Astrocyte of the cerebellum (primary cell): ENCODE data around the gene CMTM3.

Experiments
- DNase-seq: peaks from one replicate; pipeline ENCODE4 v3.0.0-alpha.2; 2011; ENCODE audit warnings: low read depth
- H3K4me3 ChIP-seq: 2 replicates; pipeline ENCODE4 v1.5.1; 2011; ENCODE audit warnings: mild to moderate bottlenecking, low read depth, low read length, moderate library complexity
- in situ Hi-C: cut with HindIII; loops from 2 replicates; pipeline ENCODE4 v1.10.0; 2017; ENCODE audit warnings: low sequenced_read_pairs
- TF ChIP-seq, protein P1 (sequence below): IDR thresholded peaks from 2 replicates; pipeline ENCODE4 v1.5.1; 2012; ENCODE audit warnings: low read length, low read depth, moderate library complexity, mild to moderate bottlenecking; ENCODE audit errors: missing control alignments

CMTM3 gene

DNA sequence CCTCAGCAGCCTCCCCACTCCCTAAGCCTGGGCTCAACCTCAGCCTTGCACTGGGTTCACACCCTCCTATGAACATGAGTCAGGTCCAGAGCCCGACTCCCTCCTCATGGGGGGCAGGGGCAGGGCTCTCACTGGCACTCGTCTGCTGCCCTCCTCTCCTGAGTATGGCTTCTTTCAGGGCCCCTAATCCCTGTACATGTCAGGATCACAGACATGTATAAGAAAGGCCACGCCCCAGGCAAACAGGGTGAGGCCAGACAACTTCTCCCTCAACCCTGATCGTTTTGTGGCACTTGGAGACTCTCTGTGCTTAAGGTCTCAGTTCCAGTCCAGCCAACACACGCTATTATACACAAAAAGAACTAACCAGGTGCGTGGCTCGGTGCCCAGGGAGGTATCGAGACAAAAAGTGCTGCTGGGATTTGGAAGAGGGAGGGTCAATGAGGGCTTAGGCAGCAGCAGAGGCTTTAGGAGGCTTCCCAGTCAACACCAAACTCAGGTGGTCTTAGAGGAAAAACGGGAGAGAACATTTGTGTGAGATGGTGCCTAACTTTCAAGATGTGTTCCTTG, 45.2 kb downstream of the CMTM3 start:
- TF ChIP-seq, protein P1, sequence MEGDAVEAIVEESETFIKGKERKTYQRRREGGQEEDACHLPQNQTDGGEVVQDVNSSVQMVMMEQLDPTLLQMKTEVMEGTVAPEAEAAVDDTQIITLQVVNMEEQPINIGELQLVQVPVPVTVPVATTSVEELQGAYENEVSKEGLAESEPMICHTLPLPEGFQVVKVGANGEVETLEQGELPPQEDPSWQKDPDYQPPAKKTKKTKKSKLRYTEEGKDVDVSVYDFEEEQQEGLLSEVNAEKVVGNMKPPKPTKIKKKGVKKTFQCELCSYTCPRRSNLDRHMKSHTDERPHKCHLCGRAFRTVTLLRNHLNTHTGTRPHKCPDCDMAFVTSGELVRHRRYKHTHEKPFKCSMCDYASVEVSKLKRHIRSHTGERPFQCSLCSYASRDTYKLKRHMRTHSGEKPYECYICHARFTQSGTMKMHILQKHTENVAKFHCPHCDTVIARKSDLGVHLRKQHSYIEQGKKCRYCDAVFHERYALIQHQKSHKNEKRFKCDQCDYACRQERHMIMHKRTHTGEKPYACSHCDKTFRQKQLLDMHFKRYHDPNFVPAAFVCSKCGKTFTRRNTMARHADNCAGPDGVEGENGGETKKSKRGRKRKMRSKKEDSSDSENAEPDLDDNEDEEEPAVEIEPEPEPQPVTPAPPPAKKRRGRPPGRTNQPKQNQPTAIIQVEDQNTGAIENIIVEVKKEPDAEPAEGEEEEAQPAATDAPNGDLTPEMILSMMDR, result no peak
- in situ Hi-C loops, result no loop called here
- DNase-seq, result no peak
- H3K4me3 ChIP-seq, result no peak overlapping the region

DNA sequence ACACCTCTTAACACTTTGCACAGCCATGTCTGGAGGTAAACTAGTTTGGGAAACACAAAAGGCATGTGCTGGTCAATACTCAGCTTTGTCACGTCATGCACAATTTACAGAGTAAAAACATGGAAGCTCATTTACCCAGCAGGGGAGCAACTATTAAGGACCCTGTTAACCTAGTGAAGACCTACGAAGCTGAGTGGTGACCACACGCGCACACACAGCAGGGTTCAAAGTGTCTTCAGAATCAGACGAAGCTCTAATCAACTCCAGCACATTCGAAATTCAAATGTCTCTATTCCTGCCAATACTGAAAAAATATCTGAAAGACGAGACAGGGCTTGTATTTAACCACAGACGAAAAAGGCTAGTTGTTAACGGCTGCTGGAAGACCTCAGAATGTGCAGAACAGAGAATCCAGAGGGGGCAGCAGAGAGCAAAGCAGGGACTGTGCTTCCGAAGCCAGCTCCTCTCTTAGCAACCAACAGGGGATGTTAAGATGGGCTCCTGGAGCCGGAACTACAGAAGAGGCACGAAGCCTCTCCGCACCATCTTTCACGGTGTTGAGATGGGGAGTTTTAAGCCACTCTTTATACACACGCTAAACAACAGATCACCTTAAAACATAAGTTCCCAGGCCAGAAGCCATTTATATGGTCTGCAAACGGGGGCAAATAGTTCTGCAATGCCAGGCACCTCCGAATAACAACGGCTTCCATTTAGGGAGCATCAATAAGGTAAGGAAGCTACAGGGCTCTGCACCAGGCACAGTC, 46.4 kb downstream of the CMTM3 start:
- H3K4me3 ChIP-seq, result no peak overlapping the region
- peak; percentile 79 for DNase-seq
- in situ Hi-C loops, result no loop called here
- TF ChIP-seq, protein P1, result peak; percentile 97

DNA sequence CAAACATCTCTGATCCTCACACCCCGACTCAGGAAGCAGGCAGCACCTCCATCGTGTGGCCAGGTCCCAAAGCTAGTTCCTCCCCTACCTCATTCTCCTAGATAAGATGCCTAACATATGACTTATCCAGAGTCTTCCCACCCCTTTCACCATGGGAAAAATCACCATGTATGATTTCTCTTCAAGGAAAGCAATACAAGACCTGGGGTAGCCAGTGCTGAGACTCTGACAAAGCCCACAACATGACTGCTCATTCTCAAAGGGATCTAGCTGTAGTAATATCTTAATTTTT, 46.9 kb downstream of the CMTM3 start:
- TF ChIP-seq, protein P1, result no peak
- H3K4me3 ChIP-seq, result no peak overlapping the region
- DNase-seq, result no peak
- in situ Hi-C loops, result no loop called here

DNA sequence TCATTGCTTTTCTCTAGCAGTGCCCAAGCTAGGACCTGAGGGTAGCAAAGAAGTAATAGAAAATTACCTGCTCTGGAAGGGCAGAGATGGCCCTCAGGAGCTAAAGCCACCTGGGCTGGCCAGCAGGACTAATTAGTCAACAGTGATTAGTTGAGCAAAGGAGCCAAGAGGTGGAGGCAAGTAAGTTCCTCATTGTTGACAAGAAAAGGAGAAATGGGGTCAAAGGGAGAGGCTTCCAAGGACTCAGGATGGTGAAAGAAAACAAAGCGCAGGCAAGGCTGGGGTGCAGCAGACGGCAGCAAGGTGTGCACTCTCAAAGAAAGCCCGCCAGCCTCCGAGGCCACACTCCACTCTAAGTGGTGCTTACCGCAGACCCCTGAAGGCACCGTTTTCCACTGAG, 47.5 kb downstream of the CMTM3 start:
- H3K4me3 ChIP-seq, result no peak overlapping the region
- in situ Hi-C loops, result no loop called here
- TF ChIP-seq, protein P1, result no peak
- no peak for DNase-seq

DNA sequence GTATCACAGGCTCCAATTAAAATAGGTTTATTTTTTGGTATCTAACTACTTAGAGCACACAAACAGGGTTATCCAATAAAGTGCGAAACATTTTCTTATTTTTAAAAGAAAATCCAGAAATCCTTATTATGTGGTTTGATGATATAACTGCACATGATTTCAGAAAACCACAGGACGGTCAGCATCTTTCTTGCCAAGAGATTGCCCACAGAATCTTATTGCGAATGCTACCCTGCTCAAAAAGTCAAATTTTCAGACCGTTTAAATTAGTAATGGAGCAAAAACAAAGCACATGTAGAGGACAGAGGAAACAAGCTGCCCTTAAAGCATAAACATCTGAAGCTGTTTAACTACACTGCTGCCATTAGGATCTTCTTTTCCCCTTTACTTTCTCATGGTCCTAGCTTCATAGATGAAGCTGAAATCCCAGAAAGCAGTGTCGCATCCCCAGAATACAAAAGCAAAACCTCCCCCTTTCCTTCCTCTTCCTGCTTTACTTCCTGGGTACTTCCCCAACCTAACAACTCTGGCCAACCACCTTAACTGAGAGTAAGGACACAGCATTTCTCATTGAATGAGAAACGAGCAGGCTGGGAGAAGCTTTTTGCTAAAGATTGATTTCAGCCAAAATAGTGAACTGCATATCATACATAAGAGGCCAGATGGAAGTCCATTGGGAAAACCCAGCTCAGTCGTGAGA, 48.3 kb downstream of the CMTM3 start:
- peak; percentile 55 for DNase-seq
- in situ Hi-C loops, result no loop called here
- H3K4me3 ChIP-seq, result no peak overlapping the region
- TF ChIP-seq, protein P1, result no peak

DNA sequence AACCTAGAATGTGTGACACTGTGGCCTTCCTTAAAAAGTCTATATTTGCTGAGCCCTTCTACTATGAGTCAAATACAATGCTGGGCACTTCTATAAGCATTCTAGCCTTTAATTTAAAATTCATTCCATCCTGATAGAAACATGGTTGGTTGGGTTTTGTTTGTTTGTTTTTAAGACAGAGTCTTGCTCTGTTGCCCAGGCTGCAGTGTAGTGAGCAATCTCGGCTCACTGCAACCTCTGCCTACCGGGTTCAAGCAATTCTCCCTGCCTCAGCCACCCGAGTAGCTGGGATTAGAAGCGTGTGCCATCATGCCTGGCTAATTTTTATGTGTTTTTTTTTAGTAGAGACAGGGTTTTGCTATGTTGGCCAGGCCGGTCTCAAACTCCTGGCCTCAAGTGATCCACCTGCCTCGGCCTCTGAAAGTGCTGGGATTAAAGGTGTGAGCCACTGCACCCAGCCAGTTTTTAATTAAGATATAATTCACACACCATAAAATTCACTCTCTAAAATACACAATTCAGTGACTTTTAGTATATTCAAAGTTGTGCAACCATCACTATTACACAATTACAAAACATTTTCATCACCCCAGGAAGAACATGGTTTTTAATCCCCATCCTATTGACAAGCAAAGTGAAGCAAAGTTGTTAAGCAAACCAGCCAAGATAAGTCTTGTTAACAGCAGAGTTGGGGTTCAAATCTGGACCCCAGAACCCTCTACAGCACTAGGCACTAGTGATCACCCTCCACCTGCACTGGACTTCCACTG, 49.3 kb downstream of the CMTM3 start:
- DNase-seq, result no peak
- TF ChIP-seq, protein P1, result no peak
- H3K4me3 ChIP-seq, result no peak overlapping the region
- in situ Hi-C loops, result no loop called here
